A549 (cell line): ENCODE measurements around the gene LEUTX.

Experiments
- CHD2 ChIP-seq: fragments of 150-350 bp; IDR thresholded peaks from 2 replicates; pipeline ENCODE4 v1.6.1; 2014; ENCODE audit warnings: low read length; ENCODE audit not compliant: partially characterized antibody
- CTCF ChIP-seq: fragments of >200 bp; sonication (Bioruptor Twin); formaldehyde crosslinking; IDR thresholded peaks from 3 replicates; pipeline ENCODE4 v1.5.1; 2016
- EP300 ChIP-seq, 2 experiments: fragments of >200 bp; sonication (Bioruptor Twin); formaldehyde crosslinking; IDR thresholded peaks; 2 replicates in 1 of 2; 3 replicates in 1 of 2; pipeline ENCODE4 v1.6.1; 2016 to 2017
- FOXS1 ChIP-seq: fragments of 250-450 bp; sonication (Bioruptor Pico); IDR thresholded peaks from 2 replicates; pipeline ENCODE4 v1.5.0; 2020; ENCODE audit warnings: mild to moderate bottlenecking, moderate library complexity
- HDAC2 ChIP-seq: fragments of 200-600 bp; sonication (generic); IDR thresholded peaks from 2 replicates; pipeline ENCODE4 v1.6.1; 2016
- MAZ ChIP-seq: fragments of 150-350 bp; IDR thresholded peaks from 2 replicates; pipeline ENCODE4 v1.6.1; 2014; ENCODE audit warnings: antibody characterized with exemption, low read depth, low read length, borderline replicate concordance
- POLR2AphosphoS2 ChIP-seq: conservative IDR thresholded peaks from 2 replicates; pipeline ENCODE4 v1.6.1; 2012; ENCODE audit warnings: low read length, improper control_type of control experiment, inconsistent platforms
- REST ChIP-seq: fragments of 200-600 bp; sonication (generic); IDR thresholded peaks from 2 replicates; pipeline ENCODE4 v1.6.1; 2016; ENCODE audit warnings: antibody characterized with exemption, mild to moderate bottlenecking, moderate library complexity
- RFX5 ChIP-seq: fragments of 450-650 bp; IDR thresholded peaks from 2 replicates; pipeline ENCODE4 v1.7.1; 2014; ENCODE audit warnings: antibody characterized with exemption, mild to moderate bottlenecking, moderate library complexity
- SMC3 ChIP-seq: fragments of >200 bp; sonication (Bioruptor Twin); formaldehyde crosslinking; IDR thresholded peaks from 3 replicates; pipeline ENCODE4 v1.6.1; 2018; ENCODE audit warnings: inconsistent platforms
- USF2 ChIP-seq: fragments of 450-650 bp; IDR thresholded peaks from 2 replicates; pipeline ENCODE4 v1.6.1; 2014; ENCODE audit warnings: antibody characterized with exemption
- ZNF302 ChIP-seq: fragments of 250-450 bp; sonication (Bioruptor Pico); IDR thresholded peaks from 2 replicates; pipeline ENCODE4 v1.9.0; 2021; ENCODE audit warnings: inconsistent platforms, mild to moderate bottlenecking, moderate library complexity

GRCh38 chr19:39733841-39734240 lies 44.8 kb upstream of the LEUTX start:
- TF ChIP-seq FOXS1 (CRISPR knock-in tag) (no peak), EP300 (IDR thresholded peaks at IDR 0.05) (no peak), MAZ (no peak), REST (no peak), USF2 (no peak), CTCF (no peak), CHD2 (no peak), ZNF302 (CRISPR knock-in tag) (no peak), POLR2AphosphoS2 (no peak), RFX5 (no peak), HDAC2 (no peak), SMC3 (no peak)
